ENCODE results near the gene TTC1. TPM values are rescaled to one million over a fixed set of nuclear protein-coding genes. Genes with fewer than 3 reads are reported as not detected.
A peak's percentile ranks its signal among the peaks of the same experiment; 100 is the strongest.

Gene TTC1
- total and polyA plus RNA-seq, 3 donors from 2014 or later: 38.2 to 50.3 (median 50.2) TPM

DNA sequence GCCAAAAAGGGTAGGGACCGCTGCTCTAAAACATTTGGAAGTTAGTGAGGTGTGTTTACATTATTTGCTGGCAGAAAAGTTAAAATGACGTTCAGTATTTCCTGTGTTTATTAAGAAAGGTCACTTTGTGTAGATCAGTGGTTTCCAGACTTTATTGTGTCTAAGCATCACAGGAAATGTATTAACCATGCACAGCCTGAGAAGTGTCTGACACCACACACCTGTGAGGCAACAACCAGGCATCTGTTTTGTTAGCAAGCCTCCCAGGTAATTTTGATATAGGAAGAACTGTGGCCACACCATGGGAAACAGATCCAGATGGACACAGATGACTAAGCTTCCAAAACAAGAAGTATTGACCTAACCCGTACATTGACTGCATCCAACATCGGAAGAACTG is 12.0 kb downstream of the TTC1 start:
- Histone ChIP-seq H3K27ac (no peak overlapping the region), H3K36me3 (ENCODE audit: low read depth, missing control alignments) (no peaks in the 10 kb centered on the region), H3K4me1 (no peaks in the 10 kb centered on the region), H3K9me3 (no peaks in the 10 kb centered on the region), H3K27me3 (no peaks in the 10 kb centered on the region), H3K4me3 (no peak overlapping the region)
- 73 to 78% methylated on average over 4 of the region's 4 CpGs for WGBS, 2 donors
- intact Hi-C loops (cut with DNase I; ENCODE audit: low total_unique reads): loop anchor here (5.0 to 10.0 kb wide), 2 partner anchors 174 to 326 kb away; no protein-coding TSS in a partner anchor
- DNase-seq: no peak
- TF ChIP-seq, protein P1, sequence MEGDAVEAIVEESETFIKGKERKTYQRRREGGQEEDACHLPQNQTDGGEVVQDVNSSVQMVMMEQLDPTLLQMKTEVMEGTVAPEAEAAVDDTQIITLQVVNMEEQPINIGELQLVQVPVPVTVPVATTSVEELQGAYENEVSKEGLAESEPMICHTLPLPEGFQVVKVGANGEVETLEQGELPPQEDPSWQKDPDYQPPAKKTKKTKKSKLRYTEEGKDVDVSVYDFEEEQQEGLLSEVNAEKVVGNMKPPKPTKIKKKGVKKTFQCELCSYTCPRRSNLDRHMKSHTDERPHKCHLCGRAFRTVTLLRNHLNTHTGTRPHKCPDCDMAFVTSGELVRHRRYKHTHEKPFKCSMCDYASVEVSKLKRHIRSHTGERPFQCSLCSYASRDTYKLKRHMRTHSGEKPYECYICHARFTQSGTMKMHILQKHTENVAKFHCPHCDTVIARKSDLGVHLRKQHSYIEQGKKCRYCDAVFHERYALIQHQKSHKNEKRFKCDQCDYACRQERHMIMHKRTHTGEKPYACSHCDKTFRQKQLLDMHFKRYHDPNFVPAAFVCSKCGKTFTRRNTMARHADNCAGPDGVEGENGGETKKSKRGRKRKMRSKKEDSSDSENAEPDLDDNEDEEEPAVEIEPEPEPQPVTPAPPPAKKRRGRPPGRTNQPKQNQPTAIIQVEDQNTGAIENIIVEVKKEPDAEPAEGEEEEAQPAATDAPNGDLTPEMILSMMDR (IDR thresholded peaks at IDR 0.05): no peak
- no peak for TF ChIP-seq POLR2A (IDR thresholded peaks at IDR 0.05)

DNA sequence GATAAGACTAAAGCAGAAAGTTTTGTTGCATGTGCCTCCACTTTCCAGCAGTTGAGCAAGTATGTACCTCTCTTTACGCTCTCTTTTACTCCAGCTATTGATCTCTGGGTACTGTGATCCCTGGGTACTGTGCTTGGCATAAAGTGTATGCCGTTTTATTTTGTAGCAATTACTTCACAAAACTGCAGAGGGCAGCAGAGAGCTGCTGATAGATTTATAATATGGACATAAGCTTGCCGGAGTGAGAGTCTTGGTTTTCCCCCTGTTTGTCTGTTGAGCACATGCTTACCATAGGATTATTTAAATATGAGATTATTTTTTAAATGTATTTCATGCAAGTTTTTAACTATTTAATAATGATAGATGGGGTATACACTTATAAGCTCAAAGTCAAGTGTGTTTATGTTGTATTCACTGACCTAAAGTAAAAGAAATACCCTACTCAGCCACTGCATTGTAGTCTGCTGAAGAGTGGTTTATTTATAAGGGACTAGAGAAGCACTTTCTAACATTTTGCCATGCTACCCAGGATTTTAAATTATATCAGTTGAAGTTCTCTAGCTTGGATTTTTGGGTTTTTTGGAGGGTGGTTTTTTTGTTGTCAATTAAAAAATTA is 13.0 kb downstream of the TTC1 start:
- H3K4me1 ChIP-seq: no peaks in the 10 kb centered on the region
- 30 to 44% methylated on average over 3 of the region's 3 CpGs for WGBS, 2 donors
- no peaks in the 10 kb centered on the region for H3K27me3 ChIP-seq
- peak; percentile 66 for DNase-seq
- H3K9me3 ChIP-seq: no peaks in the 10 kb centered on the region
- TF ChIP-seq, protein P1 (IDR thresholded peaks at IDR 0.05): peak; percentile 78 to 92 (median 87)
- TF ChIP-seq POLR2A (IDR thresholded peaks at IDR 0.05): no peak
- intact Hi-C loops (cut with DNase I; ENCODE audit: low total_unique reads): loop anchor here (5.0 to 10.0 kb wide), 2 partner anchors 173 to 325 kb away; no protein-coding TSS in a partner anchor
- no peak overlapping the region for H3K4me3 ChIP-seq
- H3K27ac ChIP-seq: no peak overlapping the region
- H3K36me3 ChIP-seq (ENCODE audit: low read depth, missing control alignments): no peaks in the 10 kb centered on the region

DNA sequence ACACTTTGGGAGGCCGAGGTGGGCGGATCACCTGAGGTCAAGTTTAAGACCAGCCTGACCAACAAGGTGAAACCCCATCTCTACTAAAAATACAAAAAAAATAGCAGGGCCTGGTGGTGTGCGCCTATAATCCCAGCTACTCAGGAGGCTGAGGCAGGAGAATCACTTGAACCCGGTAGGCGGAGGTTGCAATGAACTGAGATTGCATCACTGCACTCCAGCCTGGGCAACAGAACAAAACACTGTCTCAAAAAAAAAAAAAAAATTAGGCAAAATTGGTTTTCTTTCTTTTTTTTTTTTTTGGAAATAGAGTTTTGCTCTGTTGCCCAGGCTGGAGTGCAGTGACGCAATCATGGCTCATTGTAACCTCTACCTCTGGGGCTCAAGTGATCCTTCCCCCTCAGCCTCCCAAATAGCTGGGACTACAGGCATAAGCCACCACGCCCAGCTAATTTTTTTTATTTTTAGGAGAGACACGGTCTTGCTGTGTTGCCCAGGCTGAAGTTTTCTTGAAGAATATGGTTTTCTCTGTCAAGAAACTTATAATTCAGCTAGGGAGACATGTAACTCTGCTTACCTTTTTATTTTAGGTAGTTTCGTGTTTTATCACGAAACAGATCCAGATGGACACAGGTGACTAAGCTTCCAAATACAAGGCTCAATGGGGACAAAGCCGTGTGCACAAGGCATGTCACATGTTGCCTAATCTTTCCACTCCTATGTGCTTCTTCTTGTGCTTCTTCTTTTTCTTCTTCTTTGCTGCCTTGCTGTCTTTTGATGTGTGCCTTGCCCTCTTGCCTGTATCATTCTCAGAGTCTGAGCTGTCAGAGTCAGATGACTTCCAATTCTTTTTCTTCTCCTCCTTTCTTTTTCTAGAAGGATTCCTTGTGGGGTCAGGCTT is 14.3 kb downstream of the TTC1 start:
- Histone ChIP-seq H3K27ac (no peak overlapping the region), H3K4me1 (no peaks in the 10 kb centered on the region), H3K27me3 (no peaks in the 10 kb centered on the region), H3K36me3 (ENCODE audit: low read depth, missing control alignments) (no peaks in the 10 kb centered on the region), H3K4me3 (no peak overlapping the region), H3K9me3 (no peaks in the 10 kb centered on the region)
- no peak for TF ChIP-seq POLR2A (IDR thresholded peaks at IDR 0.05)
- TF ChIP-seq, protein P1 (IDR thresholded peaks at IDR 0.05): no peak
- intact Hi-C loops (cut with DNase I; ENCODE audit: low total_unique reads): loop anchor here (5.0 to 10.0 kb wide), 2 partner anchors 172 to 324 kb away; no protein-coding TSS in a partner anchor
- DNase-seq: no peak
- WGBS, 2 donors: 91 to 93% methylated on average over 11 of the region's 11 CpGs

DNA sequence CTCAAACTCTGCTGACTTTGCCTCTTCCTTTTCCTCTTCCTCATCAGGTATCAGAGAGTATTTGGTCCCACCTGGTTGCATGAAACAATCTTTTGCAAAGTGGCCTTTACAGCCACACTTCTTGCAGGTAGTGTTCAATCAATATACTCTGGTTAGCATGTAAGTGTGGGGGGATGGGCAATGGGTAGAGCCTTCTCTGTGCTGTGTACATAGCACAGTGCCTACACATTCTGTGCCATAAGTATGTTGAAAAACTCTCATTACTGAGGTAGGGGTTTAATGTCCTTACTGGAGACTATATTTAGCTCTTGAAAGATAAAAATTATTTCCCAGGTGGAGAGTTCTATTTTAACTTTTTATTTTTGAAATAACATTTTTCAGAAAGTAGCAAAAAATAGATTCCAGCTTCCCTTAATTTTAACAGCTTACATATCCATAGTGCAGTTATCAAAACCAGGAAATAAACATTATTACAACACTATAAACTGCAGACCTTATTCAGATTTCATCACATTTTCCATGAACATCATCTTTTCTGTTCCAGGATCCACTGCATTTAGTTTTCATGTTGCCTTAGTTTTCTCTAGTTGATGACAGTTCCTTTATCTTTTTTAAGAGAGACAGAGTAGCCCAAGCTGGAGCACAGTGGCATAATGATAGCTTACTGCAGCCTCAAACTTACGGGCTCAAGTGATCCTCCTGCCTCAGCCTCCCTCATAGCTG is 15.1 kb downstream of the TTC1 start:
- intact Hi-C loops (cut with DNase I; ENCODE audit: low total_unique reads): loop anchor here (5.0 to 10.0 kb wide), 2 partner anchors 171 to 323 kb away; no protein-coding TSS in a partner anchor
- H3K4me3 ChIP-seq: no peak overlapping the region
- DNase-seq: no peak

More for the DNA sequence above, 15.1 kb downstream of the TTC1 start:
- TF ChIP-seq, protein P1 (IDR thresholded peaks at IDR 0.05): no peak
- no peak for TF ChIP-seq POLR2A (IDR thresholded peaks at IDR 0.05)
- no peaks in the 10 kb centered on the region for H3K36me3 ChIP-seq (ENCODE audit: low read depth, missing control alignments)
- no peaks in the 10 kb centered on the region for H3K27me3 ChIP-seq
- H3K9me3 ChIP-seq: no peaks in the 10 kb centered on the region
- WGBS, 2 donors: 43 to 47% methylated on average over 1 of the region's 1 CpG
- no peaks in the 10 kb centered on the region for H3K4me1 ChIP-seq
- H3K27ac ChIP-seq: no peak overlapping the region
